Naive thymus-derived CD4-positive, alpha-beta T cell (primary cell): ENCODE measurements around the gene CHST13. TPM values are rescaled to one million over a fixed set of nuclear protein-coding genes. Genes with fewer than 3 reads are reported as not detected.

Experiments
- ATAC-seq: fragments of 150-1000 bp; cut with Tn5 transposase; 2 replicates; pipeline ENCODE4 v1.10.0; 2021; ENCODE audit warnings: mild to moderate bottlenecking, moderate library complexity
- CTCF ChIA-PET: fragments of 350-600 bp; sonication (Branson Sonifier 250); formaldehyde crosslinking; loops from one replicate; lab custom pipeline; 2021; ENCODE audit warnings: antibody characterized with exemption; lab: Charles Lee
- POLR2A ChIA-PET: fragments of 350-600 bp; sonication (Branson Sonifier 250); formaldehyde crosslinking; loops from one replicate; lab custom pipeline; 2021; ENCODE audit warnings: antibody characterized with exemption, inconsistent platforms; lab: Charles Lee
- DNase-seq, 9 donors: peaks; one replicate each; pipeline versions ENCODE4 v3.0.0 to v3.0.0-alpha.2; 2020 to 2022; ENCODE audit warnings: mixed read lengths in 1 of 9
- H3K27ac ChIP-seq: one replicate; pipeline ENCODE4 v1.7.0; 2013; ENCODE audit warnings: mild to moderate bottlenecking, low read depth, low read length, moderate library complexity
- H3K27me3 ChIP-seq, 2 donors: one replicate each; pipeline ENCODE4 v1.7.0; 2013; ENCODE audit warnings: low read length in 2 of 2, mild to moderate bottlenecking in 2 of 2, moderate library complexity in 2 of 2; ENCODE audit not compliant: control insufficient read depth in 2 of 2, insufficient read depth in 2 of 2
- H3K36me3 ChIP-seq, 3 experiments: 1 replicate in 2 of 3; 2 replicates in 1 of 3; pipeline ENCODE4 v1.7.0; 2013; ENCODE audit warnings: low read length in 3 of 3, mild to moderate bottlenecking in 3 of 3, moderate library complexity in 1 of 3; ENCODE audit not compliant: insufficient read depth in 3 of 3, control insufficient read depth in 2 of 3
- H3K4me1 ChIP-seq, 2 donors: one replicate each; pipeline ENCODE4 v1.7.0; 2013; ENCODE audit warnings: low read length in 2 of 2, mild to moderate bottlenecking in 2 of 2, moderate library complexity in 1 of 2; ENCODE audit not compliant: control insufficient read depth in 2 of 2, insufficient read depth in 2 of 2
- H3K4me3 ChIP-seq: 2 replicates; pipeline ENCODE4 v1.7.0; 2013; ENCODE audit warnings: mild to moderate bottlenecking, low read length
- H3K9me3 ChIP-seq, 3 experiments: 1 replicate in 2 of 3; 2 replicates in 1 of 3; pipeline ENCODE4 v1.7.0; 2013; ENCODE audit warnings: low read length in 3 of 3; ENCODE audit not compliant: control insufficient read depth in 2 of 3
- H3K27ac Mint-ChIP-seq, 9 donors: one replicate each; pipeline ENCODE4 v1.8.0; 2020 to 2022; ENCODE audit warnings: mixed read lengths in 9 of 9, mild to moderate bottlenecking in 8 of 9, moderate library complexity in 5 of 9, inconsistent platforms in 2 of 9
- H3K27me3 Mint-ChIP-seq, 5 donors: one replicate each; pipeline ENCODE4 v1.8.0; 2021 to 2022; ENCODE audit warnings: mixed read lengths in 5 of 5, mild to moderate bottlenecking in 1 of 5
- H3K36me3 Mint-ChIP-seq, 5 donors: one replicate each; pipeline ENCODE4 v1.8.0; 2020 to 2022; ENCODE audit warnings: mixed read lengths in 5 of 5, mild to moderate bottlenecking in 3 of 5, inconsistent platforms in 1 of 5
- H3K4me1 Mint-ChIP-seq, 7 donors: one replicate each; pipeline ENCODE4 v1.8.0; 2020 to 2022; ENCODE audit warnings: mixed read lengths in 7 of 7, mild to moderate bottlenecking in 3 of 7, inconsistent platforms in 1 of 7
- H3K4me3 Mint-ChIP-seq, 10 donors: one replicate each; pipeline ENCODE4 v1.8.0; 2020 to 2022; ENCODE audit warnings: mild to moderate bottlenecking in 10 of 10, mixed read lengths in 10 of 10, moderate library complexity in 6 of 10, inconsistent platforms in 2 of 10
- H3K9me3 Mint-ChIP-seq, 11 donors: one replicate each; pipeline ENCODE4 v1.8.0; 2020 to 2022; ENCODE audit warnings: mixed read lengths in 11 of 11, mild to moderate bottlenecking in 4 of 11, inconsistent platforms in 1 of 11, moderate library complexity in 1 of 11
- intact Hi-C, 2 donors: fragments of 100-400 bp; cut with micrococcal nuclease; formaldehyde crosslinking; loops; one replicate each; pipeline ENCODE4 v1.15.1; 2023
- polyA plus RNA-seq, 2 donors: library from polyadenylated mRNA; unstranded; fragments of 300-500 nt; fragmentation: Illumina TruSeq; gene quantifications; one replicate each; pipeline ENCODE4 v1.2.3, GENCODE V29; 2021
- total RNA-seq, 6 experiments: library from RNA in 5 of 6; stranded (reverse) in 5 of 6; gene quantifications; 1 replicate in 5 of 6; 2 replicates in 1 of 6; pipeline ENCODE4 v1.2.3 and lab custom pipeline; 2021 to 2026

CHST13 gene
- total and polyA plus RNA-seq, 7 experiments from 2014 or later = 0.21 to 3.8 (median 0.54) TPM; not detected in 3

- no peak overlapping the region for H3K4me3 ChIP-seq
- H3K36me3 ChIP-seq = no peaks in the 10 kb centered on the region
- Mint-ChIP-seq H3K27ac (no peak overlapping the region), H3K4me1 (peaks cover 0 to 3% (median 0%) of the 10 kb centered on the region in 7 donors), H3K27me3 (peaks cover 0 to 10% (median 7%) of the 10 kb centered on the region in 5 donors), H3K9me3 (no peaks in the 10 kb centered on the region), H3K4me3 (no peak overlapping the region), H3K36me3 (no peaks in the 10 kb centered on the region)
- CTCF ChIA-PET = no interaction called here
- intact Hi-C loops = no loop called here
- DNase-seq (peak in 2 of 9 donors; percentile 4 to 10), ATAC-seq (no peak)
- no peaks in the 10 kb centered on the region for H3K9me3 ChIP-seq
- H3K27ac ChIP-seq = no peak overlapping the region
- H3K27me3 ChIP-seq = no peaks in the 10 kb centered on the region
- POLR2A ChIA-PET = interaction anchor here (0.6 kb wide), 1 partner anchor 1889 kb away, joined by 4 read pairs; no protein-coding TSS in a partner anchor
- H3K4me1 ChIP-seq = no peaks in the 10 kb centered on the region
Measured at GRCh38 chr3:126552688-126553283, 28.8 kb downstream of the CHST13 start.

DNA sequence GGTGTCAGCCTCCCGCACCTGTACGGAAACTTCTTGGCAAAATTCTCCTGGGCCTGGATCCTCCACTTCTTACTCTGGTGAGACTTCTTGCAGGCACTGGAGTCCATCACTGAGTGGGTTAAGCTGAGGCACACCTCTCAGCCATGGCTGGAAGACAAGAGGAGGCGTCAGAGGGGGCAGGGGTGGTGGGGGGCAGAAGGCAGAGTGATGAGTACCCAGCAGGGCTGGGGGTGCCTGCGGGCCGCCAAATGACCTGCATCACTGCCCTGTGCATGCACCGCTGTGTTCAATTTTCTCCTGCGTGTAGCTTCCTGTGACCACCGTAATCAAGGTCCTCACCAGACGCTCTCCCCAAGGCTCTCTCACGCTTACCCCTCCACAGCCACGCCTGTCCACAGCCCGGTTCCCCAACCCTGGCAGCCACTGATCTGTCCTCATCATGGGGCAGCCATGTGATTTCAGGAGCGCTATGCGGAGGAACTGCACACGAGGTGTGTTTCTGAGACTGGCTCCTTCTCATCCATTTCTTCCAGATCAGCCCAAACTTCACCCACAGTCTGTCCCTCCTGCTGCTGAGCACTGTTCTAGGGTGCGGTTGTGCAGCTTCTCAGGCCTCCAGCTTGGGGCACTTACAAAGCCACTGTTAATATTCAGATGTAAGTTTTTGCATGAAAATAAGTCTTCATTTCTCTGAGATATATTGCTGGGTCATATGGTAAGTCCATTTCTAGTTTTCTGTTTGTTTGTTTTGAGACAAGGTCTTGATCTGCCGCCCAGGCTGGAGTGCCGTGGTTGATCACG is 29.5 kb downstream of the CHST13 start:
- Histone ChIP-seq H3K27me3 (no peaks in the 10 kb centered on the region), H3K4me3 (no peak overlapping the region), H3K9me3 (no peaks in the 10 kb centered on the region), H3K36me3 (no peaks in the 10 kb centered on the region), H3K27ac (no peak overlapping the region), H3K4me1 (no peaks in the 10 kb centered on the region)
- intact Hi-C loops = no loop called here
- Mint-ChIP-seq H3K9me3 (no peaks in the 10 kb centered on the region), H3K4me1 (peaks cover 0 to 3% (median 0%) of the 10 kb centered on the region in 7 donors), H3K27me3 (peaks cover 0 to 10% (median 7%) of the 10 kb centered on the region in 5 donors), H3K27ac (no peak overlapping the region), H3K4me3 (no peak overlapping the region), H3K36me3 (no peaks in the 10 kb centered on the region)
- DNase-seq (peak in 1 of 9 donors; percentile 15), ATAC-seq (no peak)
- POLR2A ChIA-PET = no interaction called here
- CTCF ChIA-PET = no interaction called here

DNA sequence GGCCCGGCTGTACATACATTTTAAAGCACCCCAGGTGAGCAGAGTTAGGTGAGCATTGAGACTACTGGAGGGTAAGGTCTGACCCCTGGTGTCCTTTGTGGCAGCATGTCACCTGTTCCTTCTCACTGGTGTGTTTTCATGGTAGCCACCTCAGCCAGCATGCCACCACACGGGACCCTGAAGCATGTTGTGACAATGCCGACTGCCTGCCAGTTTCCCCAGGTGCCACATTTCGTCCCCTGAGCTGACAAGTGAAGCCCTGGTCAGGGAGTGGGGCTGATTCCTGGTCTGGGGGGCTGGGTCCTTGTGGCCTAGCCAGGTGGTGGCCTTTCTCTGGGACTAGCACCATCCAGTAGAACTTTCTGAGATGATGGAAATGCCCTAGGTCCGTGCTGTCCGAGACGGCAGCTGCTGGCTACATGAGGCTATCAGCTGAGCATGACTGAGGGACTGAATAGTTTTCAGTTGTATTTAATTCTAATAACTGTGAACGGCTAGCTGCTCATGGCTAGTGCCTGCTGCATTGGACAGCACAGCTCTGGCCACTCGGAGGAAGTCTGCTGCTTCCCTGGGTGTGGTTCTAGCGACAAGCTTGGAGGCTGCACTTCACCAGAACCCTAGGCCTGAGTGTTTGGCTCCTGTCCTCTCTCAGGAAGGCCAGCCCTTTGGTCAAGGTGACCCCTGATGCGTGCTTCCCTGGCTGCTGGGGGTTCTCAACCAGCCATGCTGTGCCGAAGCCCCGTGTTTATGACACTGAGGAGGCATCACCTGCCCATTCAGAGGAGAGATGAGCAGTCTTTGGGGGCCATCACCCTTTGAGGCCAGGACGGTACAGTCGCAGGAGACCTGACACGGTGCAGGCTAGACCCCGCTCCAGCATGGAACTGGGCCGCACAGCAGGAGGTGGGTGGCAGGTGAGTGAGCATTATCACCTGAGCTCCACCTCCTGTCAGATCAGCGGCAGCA is 30.9 kb downstream of the CHST13 start:
- no peak overlapping the region for H3K4me3 Mint-ChIP-seq

GRCh38 chr3:126555795-126556636 is 32.1 kb downstream of the CHST13 start:
- Histone ChIP-seq H3K9me3 (no peaks in the 10 kb centered on the region), H3K4me3 (no peak overlapping the region), H3K36me3 (no peaks in the 10 kb centered on the region), H3K27ac (no peak overlapping the region), H3K4me1 (no peaks in the 10 kb centered on the region), H3K27me3 (no peaks in the 10 kb centered on the region)
- peak in 2 of 9 donors; percentile 1 to 14 for DNase-seq
- Mint-ChIP-seq H3K27ac (no peak overlapping the region), H3K27me3 (peaks cover 0 to 10% (median 9%) of the 10 kb centered on the region in 5 donors), H3K4me3 (no peak overlapping the region), H3K4me1 (no peaks in the 10 kb centered on the region), H3K36me3 (no peaks in the 10 kb centered on the region), H3K9me3 (no peaks in the 10 kb centered on the region)
- ChIA-PET CTCF (no interaction called here), POLR2A (no interaction called here)
- ATAC-seq = no peak
- intact Hi-C loops = no loop called here

More for the DNA sequence above, 30.9 kb downstream of the CHST13 start:
- peaks cover 0 to 10% (median 7%) of the 10 kb centered on the region in 5 donors for H3K27me3 Mint-ChIP-seq
- H3K4me3 ChIP-seq = no peak overlapping the region
- POLR2A ChIA-PET = no interaction called here
- no peak for ATAC-seq
- H3K4me1 Mint-ChIP-seq = no peaks in the 10 kb centered on the region
- H3K36me3 Mint-ChIP-seq = no peaks in the 10 kb centered on the region
- no peaks in the 10 kb centered on the region for H3K9me3 ChIP-seq
- no peaks in the 10 kb centered on the region for H3K27me3 ChIP-seq
- intact Hi-C loops = no loop called here
- no peak overlapping the region for H3K27ac Mint-ChIP-seq
- no peaks in the 10 kb centered on the region for H3K4me1 ChIP-seq
- H3K36me3 ChIP-seq = no peaks in the 10 kb centered on the region
- DNase-seq = peak in 2 of 9 donors; percentile 1 to 11
- CTCF ChIA-PET = no interaction called here
- H3K27ac ChIP-seq = no peak overlapping the region
- no peaks in the 10 kb centered on the region for H3K9me3 Mint-ChIP-seq

- intact Hi-C loops = no loop called here
- Mint-ChIP-seq H3K4me1 (no peaks in the 10 kb centered on the region), H3K27ac (no peak overlapping the region), H3K4me3 (no peak overlapping the region), H3K27me3 (peaks cover 0 to 12% (median 7%) of the 10 kb centered on the region in 5 donors), H3K36me3 (peaks cover 0 to 4% (median 0%) of the 10 kb centered on the region in 5 donors), H3K9me3 (peaks cover 0 to 5% (median 4%) of the 10 kb centered on the region in 11 donors)
- DNase-seq = peak in 2 of 9 donors; percentile 1 to 13
- ChIA-PET POLR2A (no interaction called here), CTCF (no interaction called here)
- H3K4me3 ChIP-seq = no peak overlapping the region
- H3K4me1 ChIP-seq = no peaks in the 10 kb centered on the region
- H3K27ac ChIP-seq = no peak overlapping the region
- no peaks in the 10 kb centered on the region for H3K9me3 ChIP-seq
- no peak for ATAC-seq
- no peaks in the 10 kb centered on the region for H3K27me3 ChIP-seq
- H3K36me3 ChIP-seq = no peaks in the 10 kb centered on the region
Measured at GRCh38 chr3:126556637-126557414, 32.9 kb downstream of the CHST13 start.
